Measurements from ENCODE around the gene MSL1.

MSL1 gene

GRCh38 chr17:40073454-40074174 is 48.2 kb upstream of the MSL1 start:
- TF ChIP-seq TOX (CRISPR knock-in tag; IDR thresholded peaks at IDR 0.05; ENCODE audit: borderline replicate concordance) (no peak), CSDC2 (CRISPR knock-in tag; IDR thresholded peaks at IDR 0.05) (no peak), TCF4 (CRISPR knock-in tag; IDR thresholded peaks at IDR 0.05; ENCODE audit: borderline replicate concordance) (no peak), ISL1 (CRISPR knock-in tag; IDR thresholded peaks at IDR 0.05) (no peak), ARNTL (CRISPR knock-in tag; IDR thresholded peaks at IDR 0.05; ENCODE audit: borderline replicate concordance, low read depth) (no peak), ESRRG (CRISPR knock-in tag; IDR thresholded peaks at IDR 0.05) (no peak), ZFP3 (CRISPR knock-in tag; IDR thresholded peaks at IDR 0.05) (no peak), ZC3H10 (CRISPR knock-in tag; IDR thresholded peaks at IDR 0.05) (no peak), POU6F1 (CRISPR knock-in tag; IDR thresholded peaks at IDR 0.05; ENCODE audit: borderline replicate concordance, low read depth) (no peak), PPARA (CRISPR knock-in tag; IDR thresholded peaks at IDR 0.05; ENCODE audit: borderline replicate concordance) (no peak), CREB5 (CRISPR knock-in tag; IDR thresholded peaks at IDR 0.05; ENCODE audit: low read depth) (no peak), GLIS3 (CRISPR knock-in tag; IDR thresholded peaks at IDR 0.05) (no peak), OSR1 (CRISPR knock-in tag; IDR thresholded peaks at IDR 0.05) (no peak), PATZ1 (CRISPR knock-in tag; IDR thresholded peaks at IDR 0.05; ENCODE audit: borderline replicate concordance) (no peak)
- ATAC-seq = no peak

GRCh38 chr17:40074175-40074512 is 47.6 kb upstream of the MSL1 start:
- no peak for ATAC-seq
- TF ChIP-seq PPARA (CRISPR knock-in tag; IDR thresholded peaks at IDR 0.05; ENCODE audit: borderline replicate concordance) = no peak
- no peak for TF ChIP-seq ZFP3 (CRISPR knock-in tag; IDR thresholded peaks at IDR 0.05)
- no peak for TF ChIP-seq TOX (CRISPR knock-in tag; IDR thresholded peaks at IDR 0.05; ENCODE audit: borderline replicate concordance)
- TF ChIP-seq ZNF565 (CRISPR knock-in tag; conservative IDR thresholded peaks at IDR 0.05; ENCODE audit: low read depth) = no peak
- no peak for TF ChIP-seq ARNTL (CRISPR knock-in tag; IDR thresholded peaks at IDR 0.05; ENCODE audit: borderline replicate concordance, low read depth)
- no peak for TF ChIP-seq CSDC2 (CRISPR knock-in tag; IDR thresholded peaks at IDR 0.05)
- TF ChIP-seq PATZ1 (CRISPR knock-in tag; IDR thresholded peaks at IDR 0.05; ENCODE audit: borderline replicate concordance) = no peak
- no peak for TF ChIP-seq ZFP30 (CRISPR knock-in tag; IDR thresholded peaks at IDR 0.05)
- TF ChIP-seq TCF4 (CRISPR knock-in tag; IDR thresholded peaks at IDR 0.05; ENCODE audit: borderline replicate concordance) = no peak
- TF ChIP-seq GLIS3 (CRISPR knock-in tag; IDR thresholded peaks at IDR 0.05) = no peak
- no peak for TF ChIP-seq OSR1 (CRISPR knock-in tag; IDR thresholded peaks at IDR 0.05)
- TF ChIP-seq ZNF8 (CRISPR knock-in tag; IDR thresholded peaks at IDR 0.05) = no peak
- TF ChIP-seq BACH2 (CRISPR knock-in tag; IDR thresholded peaks at IDR 0.05; ENCODE audit: borderline replicate concordance) = no peak
- TF ChIP-seq CREB5 (CRISPR knock-in tag; IDR thresholded peaks at IDR 0.05; ENCODE audit: low read depth) = no peak
- no peak for TF ChIP-seq SNAI2 (CRISPR knock-in tag; IDR thresholded peaks at IDR 0.05)
- TF ChIP-seq POU6F1 (CRISPR knock-in tag; IDR thresholded peaks at IDR 0.05; ENCODE audit: borderline replicate concordance, low read depth) = no peak
- TF ChIP-seq ISL1 (CRISPR knock-in tag; IDR thresholded peaks at IDR 0.05) = no peak
- TF ChIP-seq ZC3H10 (CRISPR knock-in tag; IDR thresholded peaks at IDR 0.05) = no peak
- no peak for TF ChIP-seq TSHZ2 (CRISPR knock-in tag; IDR thresholded peaks at IDR 0.05)
- no peak for TF ChIP-seq ESRRG (CRISPR knock-in tag; IDR thresholded peaks at IDR 0.05)
